H1 (cell line): ENCODE results near the gene EIF4A2. TPM values are rescaled to one million over a fixed set of nuclear protein-coding genes. Genes with fewer than 3 reads are reported as not detected.

Experiments
- CTCF ChIA-PET: fragments of 300-600 bp; sonication (Branson Sonifier 250); formaldehyde crosslinking; loops from one replicate; lab custom pipeline; 2021; ENCODE audit not compliant: partially characterized antibody; lab: Charles Lee
- POLR2A ChIA-PET: fragments of 300-600 bp; sonication (Branson Sonifier 250); formaldehyde crosslinking; loops from one replicate; lab custom pipeline; 2021; ENCODE audit warnings: inconsistent platforms; ENCODE audit not compliant: partially characterized antibody; lab: Charles Lee
- DNase-seq, 2 experiments: peaks; one replicate each; pipeline versions ENCODE4 v3.0.0 to v3.0.0-alpha.2; 2010 to 2022; ENCODE audit warnings: low spot score in 2 of 2, low read depth in 1 of 2, mixed read lengths in 1 of 2
- FAIRE-seq: peaks from 2 replicates; lab custom pipeline; 2011; peaks lifted over from hg19 to GRCh38; lab: Jason Lieb, UNC
- H2AFZ ChIP-seq: 2 replicates; pipeline ENCODE4 v1.8.1; 2012; ENCODE audit warnings: low read length, inconsistent platforms
- H2AK5ac ChIP-seq: 2 replicates; pipeline ENCODE4 v1.6.1; 2013; ENCODE audit warnings: low read depth, low read length
- H2BK120ac ChIP-seq: replicated peaks from 2 replicates; pipeline ENCODE3; 2013; ENCODE audit warnings: low read depth, low read length, inconsistent platforms
- H2BK12ac ChIP-seq: 2 replicates; pipeline ENCODE4 v1.6.1; 2013; ENCODE audit warnings: low read depth, low read length
- H2BK15ac ChIP-seq: 2 replicates; pipeline ENCODE4 v1.6.1; 2013; ENCODE audit warnings: low read length
- H2BK20ac ChIP-seq: 2 replicates; pipeline ENCODE4 v1.6.1; 2013; ENCODE audit warnings: low read length
- H2BK5ac ChIP-seq: 2 replicates; pipeline ENCODE4 v1.6.1; 2013; ENCODE audit warnings: low read depth, low read length
- H3K14ac ChIP-seq: 2 replicates; pipeline ENCODE4 v1.6.1; 2013; ENCODE audit warnings: inconsistent platforms; ENCODE audit not compliant: insufficient read length
- H3K18ac ChIP-seq: 2 replicates; pipeline ENCODE4 v1.6.1; 2013; ENCODE audit warnings: low read length; ENCODE audit errors: extremely low read depth
- H3K23ac ChIP-seq: 2 replicates; pipeline ENCODE4 v1.6.1; 2013; ENCODE audit warnings: inconsistent platforms; ENCODE audit not compliant: insufficient read length
- H3K23me2 ChIP-seq: 2 replicates; pipeline ENCODE4 v1.6.1; 2013; ENCODE audit warnings: low read depth, low read length
- H3K27ac ChIP-seq: 2 replicates; pipeline ENCODE4 v1.6.1; 2011; ENCODE audit warnings: low read depth, low read length, inconsistent platforms
- H3K27me3 ChIP-seq, 4 experiments: replicated peaks in 1 of 4; 1 replicate in 1 of 4; 2 replicates in 3 of 4; pipeline versions ENCODE4 v1.6.1 to v1.8.1; 2011 to 2013; ENCODE audit warnings: low read length in 3 of 4, mild to moderate bottlenecking in 3 of 4, inconsistent platforms in 2 of 4, mixed read lengths in 2 of 4, moderate library complexity in 1 of 4; ENCODE audit not compliant: control insufficient read depth in 3 of 4, insufficient read depth in 3 of 4; ENCODE audit errors: extremely low read depth in 1 of 4
- H3K36me3 ChIP-seq, 4 experiments: 2 replicates each; pipeline versions ENCODE4 v1.6.1 to v1.8.1; 2011 to 2013; ENCODE audit warnings: mild to moderate bottlenecking in 4 of 4, low read length in 3 of 4, moderate library complexity in 2 of 4, control low read depth in 1 of 4, inconsistent platforms in 1 of 4; ENCODE audit not compliant: insufficient read depth in 4 of 4, control insufficient read depth in 2 of 4
- H3K4ac ChIP-seq: replicated peaks from 2 replicates; pipeline ENCODE3; 2013; ENCODE audit warnings: low read length, low read depth, mixed read lengths, inconsistent platforms; ENCODE audit not compliant: insufficient read length
- H3K4me1 ChIP-seq, 4 experiments: replicated peaks in 1 of 4; 1 replicate in 1 of 4; 2 replicates in 3 of 4; pipeline versions ENCODE4 v1.6.1 to v1.8.1; 2011 to 2013; ENCODE audit warnings: low read length in 3 of 4, inconsistent platforms in 2 of 4, mixed read lengths in 1 of 4; ENCODE audit not compliant: insufficient read depth in 4 of 4, control insufficient read depth in 3 of 4
- H3K4me2 ChIP-seq, 2 experiments: 2 replicates each; pipeline versions ENCODE4 v1.6.1 to v1.8.1; 2011 to 2013; ENCODE audit warnings: low read depth in 2 of 2, low read length in 2 of 2, control low read depth in 1 of 2, inconsistent platforms in 1 of 2, mild to moderate bottlenecking in 1 of 2; ENCODE audit not compliant: insufficient read depth in 1 of 2
- H3K4me3 ChIP-seq, 4 experiments: fragments of 200-600, 300-600 bp in 1 of 4; sonication (generic), shearing (Covaris generic), sonication (Bioruptor Twin) in 1 of 4; 2 replicates each; pipeline versions ENCODE4 v1.5.1 to v1.8.1; 2011 to 2016; ENCODE audit warnings: low read length in 4 of 4, low read depth in 3 of 4, control low read depth in 2 of 4, inconsistent platforms in 2 of 4, mild to moderate bottlenecking in 2 of 4, mixed read lengths in 1 of 4, moderate library complexity in 1 of 4; ENCODE audit not compliant: insufficient read depth in 2 of 4; ENCODE audit errors: extremely low read depth in 1 of 4
- H3K56ac ChIP-seq: replicated peaks from 2 replicates; pipeline ENCODE3; 2013; ENCODE audit warnings: low read depth, mild to moderate bottlenecking, mixed read lengths, low read length, inconsistent platforms; ENCODE audit not compliant: insufficient read length
- H3K79me1 ChIP-seq: 2 replicates; pipeline ENCODE4 v1.6.1; 2013; ENCODE audit warnings: low read depth, low read length, control low read depth
- H3K79me2 ChIP-seq, 2 experiments: 2 replicates each; pipeline versions ENCODE4 v1.6.1 to v1.8.1; 2012 to 2013; ENCODE audit warnings: low read length in 2 of 2, mild to moderate bottlenecking in 2 of 2, inconsistent platforms in 1 of 2; ENCODE audit not compliant: insufficient read depth in 2 of 2, control insufficient read depth in 1 of 2
- H3K9ac ChIP-seq, 4 experiments: replicated peaks in 1 of 4; 1 replicate in 1 of 4; 2 replicates in 3 of 4; pipeline versions ENCODE4 v1.6.1 to v1.8.1; 2011 to 2013; ENCODE audit warnings: low read depth in 3 of 4, low read length in 3 of 4, control low read depth in 2 of 4, mild to moderate bottlenecking in 2 of 4, moderate library complexity in 2 of 4, inconsistent platforms in 1 of 4; ENCODE audit errors: extremely low read depth in 1 of 4
- H3K9me3 ChIP-seq, 2 experiments: 2 replicates each; pipeline versions ENCODE4 v1.6.1 to v1.8.1; 2012 to 2013; ENCODE audit warnings: mild to moderate bottlenecking in 2 of 2, moderate library complexity in 2 of 2, control low read depth in 1 of 2, inconsistent platforms in 1 of 2, low read depth in 1 of 2, low read length in 1 of 2, mixed read lengths in 1 of 2; ENCODE audit not compliant: insufficient read depth in 2 of 2
- H4K20me1 ChIP-seq, 2 experiments: replicated peaks in 1 of 2; 2 replicates each; pipeline versions ENCODE3 to v1.8.1; 2011 to 2013; ENCODE audit warnings: inconsistent platforms in 2 of 2, low read length in 2 of 2, mild to moderate bottlenecking in 1 of 2; ENCODE audit not compliant: insufficient read depth in 2 of 2, control insufficient read depth in 1 of 2
- H4K5ac ChIP-seq: 2 replicates; pipeline ENCODE4 v1.6.1; 2013; ENCODE audit warnings: low read length, low read depth, mixed read lengths, inconsistent platforms; ENCODE audit not compliant: insufficient read length
- H4K8ac ChIP-seq: 2 replicates; pipeline ENCODE4 v1.8.0; 2013; ENCODE audit warnings: mild to moderate bottlenecking, moderate library complexity, low read length, inconsistent platforms; ENCODE audit not compliant: insufficient read depth; ENCODE audit errors: extremely low read depth
- H4K91ac ChIP-seq: replicated peaks from 2 replicates; pipeline ENCODE3; 2013; ENCODE audit warnings: low read length, mixed read lengths, inconsistent platforms; ENCODE audit not compliant: insufficient read length
- BACH1 ChIP-seq: IDR thresholded peaks from 2 replicates; pipeline ENCODE4 v1.6.1; 2012; ENCODE audit warnings: low read length, improper control_type of control experiment
- GTF2F1 ChIP-seq: IDR thresholded peaks from 2 replicates; pipeline ENCODE4 v1.6.1; 2012; ENCODE audit warnings: low read depth, low read length, improper control_type of control experiment, borderline replicate concordance
- HDAC2 ChIP-seq, 2 experiments: fragments of 300-600 bp in 1 of 2; sonication (generic) in 1 of 2; IDR thresholded peaks; 2 replicates each; pipeline ENCODE4 v1.6.1; 2011 to 2012; ENCODE audit warnings: low read depth in 2 of 2, low read length in 2 of 2, mild to moderate bottlenecking in 2 of 2, moderate library complexity in 2 of 2, borderline replicate concordance in 1 of 2, inconsistent platforms in 1 of 2
- POLR2AphosphoS5 ChIP-seq: IDR thresholded peaks from 2 replicates; pipeline ENCODE4 v1.6.1; 2011; ENCODE audit warnings: low read depth, low read length
- SRF ChIP-seq: IDR thresholded peaks from 2 replicates; pipeline ENCODE4 v1.6.1; 2011; ENCODE audit warnings: mild to moderate bottlenecking, low read depth, low read length, moderate library complexity
- TAF7 ChIP-seq: optimal IDR thresholded peaks from 2 replicates; pipeline ENCODE3; 2011; ENCODE audit warnings: low read depth, mild to moderate bottlenecking, inconsistent platforms, low read length, moderate library complexity, borderline replicate concordance
- ZNF274 ChIP-seq: IDR thresholded peaks from 2 replicates; pipeline ENCODE4 v1.7.0; 2012; ENCODE audit warnings: low read length, borderline replicate concordance; ENCODE audit errors: extremely low read depth
- WGBS, 2 experiments: shearing (Covaris generic) in 1 of 2; methylation state at CpG; one replicate each; pipeline versions ENCODE4 v1.1.6 to v1.1.7; 2013 to 2015; ENCODE audit warnings: low lambda C conversion rate in 2 of 2, mixed read lengths in 2 of 2, inconsistent platforms in 1 of 2, low coverage in 1 of 2, missing lambda C conversion rate in 1 of 2; ENCODE audit not compliant: insufficient replicate concordance in 2 of 2, insufficient coverage in 1 of 2, insufficient read length in 1 of 2; ENCODE audit errors: extremely low coverage in 1 of 2, missing lambda C conversion rate in 1 of 2; 5-methylcytosine and 5-hydroxymethylcytosine counted together
- polyA plus RNA-seq, 7 experiments: library from polyadenylated mRNA; depleted of rRNA in 3 of 7; stranded (reverse) in 5 of 7; unstranded in 2 of 7; fragments of >200 nt in 5 of 7; fragments of 200-250 nt in 2 of 7; gene quantifications; 1 replicate in 5 of 7; 2 replicates in 1 of 7; 4 replicates in 1 of 7; pipeline versions ENCODE4 v1.2.1 to v1.2.3, GENCODE V29; 2011 to 2013; ENCODE audit warnings: missing spikeins in 2 of 7, mixed read lengths in 2 of 7
- total RNA-seq: library from RNA; stranded (reverse); fragmentation: NEBNext Ultra II Directional; extraction: Animal tissue kit (Norgen Biotek cat#: 25700); gene quantifications from 2 replicates; pipeline ENCODE4 v1.2.1, GENCODE V29; 2021
- TF ChIP-seq, protein P1 (sequence below): IDR thresholded peaks from 2 replicates; pipeline ENCODE4 v1.6.1; 2011; ENCODE audit warnings: low read depth, mild to moderate bottlenecking, low read length; ENCODE audit not compliant: insufficient read depth
- TF ChIP-seq, protein P2 (sequence below): IDR thresholded peaks from 2 replicates; pipeline ENCODE4 v1.6.1; 2011; ENCODE audit warnings: low read length, improper control_type of control experiment

Gene EIF4A2
- total and polyA plus RNA-seq, 2 of the 8 experiments (the other 6 are each of a cell fraction or from before 2014, with no cell fraction given) = 527 to 604 TPM

DNA sequence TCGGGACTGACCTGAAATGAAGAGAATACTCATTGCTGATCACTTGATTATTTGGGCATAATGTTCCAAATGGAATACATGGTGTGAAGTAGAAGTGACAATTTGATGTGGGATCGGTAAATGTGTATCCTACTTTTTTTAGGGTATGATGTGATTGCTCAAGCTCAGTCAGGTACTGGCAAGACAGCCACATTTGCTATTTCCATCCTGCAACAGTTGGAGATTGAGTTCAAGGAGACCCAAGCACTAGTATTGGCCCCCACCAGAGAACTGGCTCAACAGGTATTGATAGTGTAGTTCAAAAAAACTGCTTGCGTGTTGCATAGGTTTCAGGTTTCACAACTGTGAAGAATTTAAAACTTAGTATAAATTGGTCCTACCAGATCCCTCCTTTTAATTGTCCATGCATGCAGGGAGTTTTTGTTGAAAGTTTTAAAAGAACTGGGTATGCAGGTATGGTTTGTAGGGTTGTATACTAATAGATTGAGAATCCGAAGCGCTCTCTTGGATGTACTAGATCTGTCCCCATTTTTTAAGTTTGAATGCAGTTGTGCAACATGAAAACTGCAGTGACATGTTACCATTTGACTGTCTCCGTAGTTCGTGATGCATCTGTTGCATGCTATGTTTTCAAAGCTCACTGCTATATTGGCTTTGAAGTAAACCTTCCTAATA is 1.6 kb downstream of the EIF4A2 start:
- H4K8ac ChIP-seq = no peak overlapping the region; the same call in 1 of the 2 replicates
- ChIA-PET POLR2A (interaction anchor here (0.6 to 4.9 kb wide), 43 partner anchors 7 to 398 kb away, joined by 3 to 170 read pairs (median 10); partner anchors contain the start of genes AHSG, DNAJB11, KNG1 and RFC4), CTCF (interaction anchor here (1.1 to 4.8 kb wide), 4 partner anchors 14 to 195 kb away, joined by 3 to 13 read pairs (median 5); no protein-coding TSS in a partner anchor)
- H2BK120ac ChIP-seq = no peak overlapping the region
- H2BK20ac ChIP-seq = no peak overlapping the region
- H2BK5ac ChIP-seq = peak overlapping the region; percentile 4; the same call in 1 of the 2 replicates
- no peak overlapping the region for H3K4ac ChIP-seq
- no peak overlapping the region for H2BK12ac ChIP-seq
- no peaks in the 10 kb centered on the region for H3K27me3 ChIP-seq
- WGBS, 2 experiments = 12% methylated on average over 7 of the region's 7 CpGs; no CpG with 5 or more reads in 1 of the 2 experiments
- no peak for DNase-seq
- peak overlapping the region; percentile 86 to 95 for H3K4me2 ChIP-seq
- peaks cover 26 to 33% of the 10 kb centered on the region in 2 experiments for H4K20me1 ChIP-seq
- H3K27ac ChIP-seq = peak overlapping the region; percentile 1; the same call in 1 of the 2 replicates
- no peak overlapping the region for H3K56ac ChIP-seq
- peaks cover 18 to 47% of the 10 kb centered on the region in 2 experiments for H3K79me2 ChIP-seq
- H2BK15ac ChIP-seq = no peak overlapping the region
- no peak overlapping the region for H3K18ac ChIP-seq
- H4K5ac ChIP-seq = peak overlapping the region; percentile 18
- no peak overlapping the region for H2AK5ac ChIP-seq
- H3K79me1 ChIP-seq = no peaks in the 10 kb centered on the region
- H3K9me3 ChIP-seq = no peaks in the 10 kb centered on the region
- peak overlapping the region; percentile 78 to 98 (median 98) for H3K9ac ChIP-seq
- H3K4me1 ChIP-seq = peaks cover 0 to 3% (median 1%) of the 10 kb centered on the region in 4 experiments; a peak in 2 of 7 replicates
- H3K4me3 ChIP-seq = peak overlapping the region; percentile 98 to 100 (median 99)
- no peak overlapping the region for H4K91ac ChIP-seq
- no peak overlapping the region for H3K23ac ChIP-seq
- FAIRE-seq = no peak
- no peak overlapping the region for H3K14ac ChIP-seq
- peaks cover 38 to 62% (median 57%) of the 10 kb centered on the region in 4 experiments for H3K36me3 ChIP-seq
- H3K23me2 ChIP-seq = peaks cover 6% of the 10 kb centered on the region
- no peak overlapping the region for H2AFZ ChIP-seq
- TF ChIP-seq TAF7 = no peak
- TF ChIP-seq, protein P1, sequence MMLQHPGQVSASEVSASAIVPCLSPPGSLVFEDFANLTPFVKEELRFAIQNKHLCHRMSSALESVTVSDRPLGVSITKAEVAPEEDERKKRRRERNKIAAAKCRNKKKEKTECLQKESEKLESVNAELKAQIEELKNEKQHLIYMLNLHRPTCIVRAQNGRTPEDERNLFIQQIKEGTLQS = no peak
- TF ChIP-seq SRF = no peak
- TF ChIP-seq, protein P2, sequence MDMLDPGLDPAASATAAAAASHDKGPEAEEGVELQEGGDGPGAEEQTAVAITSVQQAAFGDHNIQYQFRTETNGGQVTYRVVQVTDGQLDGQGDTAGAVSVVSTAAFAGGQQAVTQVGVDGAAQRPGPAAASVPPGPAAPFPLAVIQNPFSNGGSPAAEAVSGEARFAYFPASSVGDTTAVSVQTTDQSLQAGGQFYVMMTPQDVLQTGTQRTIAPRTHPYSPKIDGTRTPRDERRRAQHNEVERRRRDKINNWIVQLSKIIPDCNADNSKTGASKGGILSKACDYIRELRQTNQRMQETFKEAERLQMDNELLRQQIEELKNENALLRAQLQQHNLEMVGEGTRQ = no peak
- no peak for TF ChIP-seq BACH1
- no peak for TF ChIP-seq HDAC2 (IDR thresholded peaks at IDR 0.05; ENCODE audit: borderline replicate concordance in 1 of 2, low read depth in 2 of 2, low read length in 2 of 2)
- no peak for TF ChIP-seq ZNF274
- no peak for TF ChIP-seq GTF2F1
- peak; percentile 68 for TF ChIP-seq POLR2AphosphoS5
